ENCODE results near the gene ASMTL. TPM values are rescaled to one million over a fixed set of nuclear protein-coding genes. Genes with fewer than 3 reads are reported as not detected.

Gene ASMTL
- total RNA-seq, 1 donor from 2014 or later: 23.8 TPM

- DNase-seq: peak; percentile 94
- intact Hi-C loops (cut with DNase I): no loop called here
- ATAC-seq: peak; percentile 56
- H3K36me3 ChIP-seq: no peaks in the 10 kb centered on the region
- peaks cover 11% of the 10 kb centered on the region for H3K4me1 ChIP-seq
- no peaks in the 10 kb centered on the region for H3K9me3 ChIP-seq
- H3K27ac ChIP-seq: no peak overlapping the region
- peak overlapping the region; percentile 50 for H3K4me3 ChIP-seq
- peak; percentile 99 for TF ChIP-seq CTCF (IDR thresholded peaks at IDR 0.05)
- H3K27me3 ChIP-seq: no peaks in the 10 kb centered on the region
These were observed 1.5 kb upstream of the ASMTL start for GRCh38 chrX:1453951-1454785.

DNA sequence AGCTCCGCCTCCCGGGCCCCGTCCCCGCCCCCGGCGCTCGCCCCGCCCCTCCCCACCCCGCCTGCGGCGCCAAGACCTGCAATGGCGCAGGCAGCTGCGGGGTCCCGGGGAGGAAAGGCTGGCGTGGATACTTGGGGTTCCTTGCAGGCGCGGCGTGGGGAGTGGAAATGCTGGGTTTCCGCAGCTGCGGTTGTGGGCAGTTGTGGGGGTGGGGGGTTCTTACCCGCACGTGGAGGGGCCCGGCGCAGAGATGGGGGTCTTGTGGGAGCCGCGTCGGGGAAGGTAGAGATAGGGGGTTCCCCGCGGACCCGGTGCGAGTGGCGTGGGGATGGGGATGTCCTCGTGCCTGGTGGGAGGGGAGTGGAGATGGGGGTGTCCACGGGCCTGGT, 680 bp upstream of the ASMTL start:
- DNase-seq: no peak
- H3K36me3 ChIP-seq: no peaks in the 10 kb centered on the region
- peaks cover 11% of the 10 kb centered on the region for H3K4me1 ChIP-seq
- no peaks in the 10 kb centered on the region for H3K9me3 ChIP-seq
- no peak for TF ChIP-seq CTCF (IDR thresholded peaks at IDR 0.05)
- peak overlapping the region; percentile 78 for H3K27ac ChIP-seq
- peak; percentile 8 for ATAC-seq
- intact Hi-C loops (cut with DNase I): no loop called here
- peak overlapping the region; percentile 57 for H3K4me3 ChIP-seq
- no peaks in the 10 kb centered on the region for H3K27me3 ChIP-seq

- peaks cover 11% of the 10 kb centered on the region for H3K4me1 ChIP-seq
- peak overlapping the region; percentile 75 for H3K27ac ChIP-seq
- intact Hi-C loops (cut with DNase I): no loop called here
These were observed 821 bp downstream of the ASMTL start for GRCh38 chrX:1451661-1452515.

DNA sequence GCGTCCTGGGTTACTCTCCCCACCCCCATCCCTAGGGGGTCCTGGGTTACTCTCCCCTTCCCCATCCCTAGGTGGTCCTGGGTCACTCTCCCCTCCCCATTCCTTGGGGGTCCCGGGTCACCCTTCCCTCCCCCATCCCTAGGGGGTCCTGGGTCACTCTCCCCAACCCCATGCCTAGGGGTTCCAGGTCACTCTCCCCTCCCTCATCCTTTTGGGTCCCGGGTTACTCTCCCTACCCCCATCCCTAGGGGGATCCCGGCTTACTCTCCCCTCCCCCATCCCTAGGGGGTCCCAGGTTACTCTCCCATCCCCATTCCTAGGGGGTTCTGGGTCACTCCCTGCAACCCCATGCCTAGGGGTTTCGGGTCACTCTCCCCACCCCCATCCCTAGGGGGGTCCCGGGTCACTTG, 1.5 kb downstream of the ASMTL start:
- no peak overlapping the region for H3K4me3 ChIP-seq
- H3K9me3 ChIP-seq: no peaks in the 10 kb centered on the region
- DNase-seq (peak; percentile 44), ATAC-seq (no peak)
- H3K4me1 ChIP-seq: peaks cover 11% of the 10 kb centered on the region
- no peak for TF ChIP-seq CTCF (IDR thresholded peaks at IDR 0.05)
- no peaks in the 10 kb centered on the region for H3K36me3 ChIP-seq
- H3K27me3 ChIP-seq: no peaks in the 10 kb centered on the region
- H3K27ac ChIP-seq: no peak overlapping the region
- intact Hi-C loops (cut with DNase I): no loop called here

More at GRCh38 chrX:1451661-1452515, 821 bp downstream of the ASMTL start:
- ATAC-seq (no peak), DNase-seq (peak; percentile 64)
- Histone ChIP-seq H3K36me3 (no peaks in the 10 kb centered on the region), H3K9me3 (no peaks in the 10 kb centered on the region), H3K27me3 (no peaks in the 10 kb centered on the region), H3K4me3 (peak overlapping the region; percentile 74)
- TF ChIP-seq CTCF (IDR thresholded peaks at IDR 0.05): no peak

DNA sequence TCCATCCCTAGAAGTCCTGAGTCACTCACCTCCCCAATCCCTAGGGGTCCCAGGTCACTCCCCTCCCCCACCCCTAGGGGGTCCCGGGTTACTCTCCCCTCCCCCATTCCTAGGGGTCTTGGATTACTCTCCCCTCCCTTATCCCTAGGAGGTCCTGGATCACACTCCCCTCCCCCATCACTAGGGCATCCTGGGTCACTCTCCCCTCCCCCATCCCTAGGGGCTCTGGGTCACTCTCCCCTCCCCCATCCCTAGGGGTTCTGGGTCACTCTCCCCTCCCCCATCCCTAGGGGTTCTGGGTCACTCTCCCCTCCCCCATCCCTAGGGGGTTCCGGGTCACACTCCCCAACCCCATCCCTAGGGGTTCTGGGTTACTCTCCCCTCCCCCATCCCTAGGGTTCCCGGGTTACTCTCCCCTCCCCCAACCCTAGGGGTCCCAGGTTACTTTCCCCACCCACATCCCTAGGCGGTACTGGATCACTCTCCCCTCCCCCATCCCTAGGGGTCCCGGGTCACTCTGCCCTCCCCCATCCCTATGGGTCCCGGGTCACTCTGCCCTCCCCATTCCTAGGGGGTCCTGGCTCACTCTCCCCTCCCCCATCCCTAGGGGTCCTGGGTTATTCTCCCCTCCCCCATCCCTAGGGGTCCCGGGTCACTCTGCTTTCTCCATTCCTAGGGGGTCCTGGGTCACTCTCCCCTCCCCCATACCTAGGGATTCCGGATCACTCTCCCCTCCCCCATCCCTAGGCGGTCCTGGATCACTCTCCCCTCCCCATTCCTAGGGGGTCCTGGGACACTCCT, 2.1 kb downstream of the ASMTL start:
- Histone ChIP-seq H3K4me3 (no peak overlapping the region), H3K27me3 (no peaks in the 10 kb centered on the region), H3K36me3 (no peaks in the 10 kb centered on the region), H3K9me3 (no peaks in the 10 kb centered on the region), H3K4me1 (peaks cover 11% of the 10 kb centered on the region), H3K27ac (no peak overlapping the region)
- ATAC-seq: no peak
- intact Hi-C loops (cut with DNase I): no loop called here
- TF ChIP-seq CTCF (IDR thresholded peaks at IDR 0.05): no peak
- DNase-seq: peak; percentile 38

All from upper lobe of right lung (tissue), 1 donor.